Karpas-422 (cell line): Measurements from ENCODE around the gene SPACA5. TPM values are rescaled to one million over a fixed set of nuclear protein-coding genes. Genes with fewer than 3 reads are reported as not detected.
"Not testable (repeated sequence)": the region's sequence is repeated elsewhere in the genome, so short reads cannot be mapped to it uniquely, and the experiment has no call there.

Experiments used
- DNase-seq: peaks from one replicate; pipeline ENCODE4 v3.0.0-alpha.2; 2015
- H2AFZ ChIP-seq: fragments of 200-600 bp; sonication (generic); 2 replicates; pipeline ENCODE4 v1.6.1; 2014; ENCODE audit warnings: antibody characterized with exemption, low read length, mixed read lengths
- H3K27ac ChIP-seq: fragments of 200-600 bp; sonication (generic); 2 replicates; pipeline ENCODE4 v1.5.1; 2014; ENCODE audit warnings: mild to moderate bottlenecking, low read length, moderate library complexity
- H3K27me3 ChIP-seq: fragments of 200-600 bp; sonication (generic); 2 replicates; pipeline ENCODE4 v1.6.1; 2014; ENCODE audit warnings: low read length, mixed read lengths
- H3K36me3 ChIP-seq: fragments of 200-600 bp; sonication (generic); 2 replicates; pipeline ENCODE4 v1.6.1; 2014; ENCODE audit warnings: low read length, mixed read lengths; ENCODE audit not compliant: insufficient read depth
- H3K4me1 ChIP-seq: fragments of 200-600 bp; sonication (generic); 2 replicates; pipeline ENCODE4 v1.6.1; 2014; ENCODE audit warnings: mild to moderate bottlenecking, low read length, mixed read lengths
- H3K4me2 ChIP-seq: fragments of 200-600 bp; sonication (generic); 2 replicates; pipeline ENCODE4 v1.6.1; 2014; ENCODE audit warnings: low read length, low read depth, mild to moderate bottlenecking; ENCODE audit not compliant: poor library complexity, severe bottlenecking
- H3K4me3 ChIP-seq: fragments of 200-600 bp; sonication (generic); 2 replicates; pipeline ENCODE4 v1.5.1; 2014; ENCODE audit warnings: mild to moderate bottlenecking, antibody characterized with exemption, low read length, mixed read lengths
- H3K79me2 ChIP-seq: fragments of 200-600 bp; sonication (generic); 2 replicates; pipeline ENCODE4 v1.6.1; 2014; ENCODE audit warnings: mild to moderate bottlenecking, low read length, mixed read lengths
- H3K9ac ChIP-seq: fragments of 200-600 bp; sonication (generic); 2 replicates; pipeline ENCODE4 v1.6.0; 2014; ENCODE audit warnings: low read length
- H3K9me2 ChIP-seq: fragments of 200-600 bp; sonication (generic), shearing (Covaris generic); replicated peaks from 2 replicates; pipeline ENCODE4 v1.6.0; 2014; ENCODE audit warnings: mild to moderate bottlenecking, low read length, moderate library complexity; ENCODE audit not compliant: insufficient read depth
- H3K9me3 ChIP-seq: fragments of 300-700, 200-600 bp; sonication (generic); 2 replicates; pipeline ENCODE4 v1.6.1; 2014; ENCODE audit warnings: low read length, mixed read lengths
- H4K20me1 ChIP-seq: fragments of 200-600 bp; sonication (generic); 2 replicates; pipeline ENCODE4 v1.6.1; 2014; ENCODE audit warnings: mild to moderate bottlenecking, antibody characterized with exemption, low read length, low read depth; ENCODE audit not compliant: insufficient read depth
- total RNA-seq: library from RNA; depleted of rRNA; stranded (reverse); fragments of >200 nt; shearing (Covaris generic); gene quantifications from 2 replicates; pipeline ENCODE4 v1.2.3, GENCODE V29; 2014; ENCODE audit warnings: low replicate concordance

Gene SPACA5
- total RNA-seq, 1 experiment from 2014 or later: not detected

DNA sequence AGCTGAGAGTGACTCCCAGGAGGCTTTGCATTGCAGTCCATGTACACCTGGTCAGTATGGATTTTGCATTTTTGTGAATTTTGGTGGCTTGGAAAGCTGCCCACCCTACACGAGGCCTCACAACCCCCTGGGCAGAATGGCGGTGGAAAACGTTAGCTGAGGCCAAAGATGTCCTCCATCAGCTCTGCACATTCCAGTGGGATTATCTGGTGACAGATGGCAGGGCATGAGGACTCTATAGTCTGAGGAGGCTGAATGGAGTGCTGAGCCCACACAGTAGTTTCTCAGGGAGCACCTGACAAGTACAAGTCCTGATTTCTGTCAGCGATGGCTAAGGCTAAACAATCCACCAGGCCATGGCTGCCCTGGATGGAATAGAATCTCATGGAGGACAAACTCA is 20.8 kb downstream of the SPACA5 start:
- not testable (repeated sequence) for H4K20me1 ChIP-seq, H3K9me3 ChIP-seq, H3K27ac ChIP-seq, H2AFZ ChIP-seq, H3K79me2 ChIP-seq, DNase-seq, H3K9ac ChIP-seq, H3K4me2 ChIP-seq, H3K4me1 ChIP-seq, H3K4me3 ChIP-seq, H3K9me2 ChIP-seq, H3K36me3 ChIP-seq, H3K27me3 ChIP-seq

GRCh38 chrX:48028091-48028490 is 21.3 kb downstream of the SPACA5 start:
- DNase-seq: no peak
- H3K9ac ChIP-seq: no peak overlapping the region
- no peaks in the 10 kb centered on the region for H3K9me3 ChIP-seq
- no peak overlapping the region for H2AFZ ChIP-seq
- no peak overlapping the region for H3K4me2 ChIP-seq
- H3K9me2 ChIP-seq: no peaks in the 10 kb centered on the region
- peaks cover 2% of the 10 kb centered on the region; the same call in 1 of the 2 replicates for H3K4me1 ChIP-seq
- H3K27ac ChIP-seq: no peak overlapping the region
- no peaks in the 10 kb centered on the region for H3K79me2 ChIP-seq
- no peaks in the 10 kb centered on the region; the same call in 1 of the 2 replicates for H4K20me1 ChIP-seq
- H3K36me3 ChIP-seq: no peaks in the 10 kb centered on the region
- H3K4me3 ChIP-seq: no peak overlapping the region
- no peaks in the 10 kb centered on the region for H3K27me3 ChIP-seq

DNA sequence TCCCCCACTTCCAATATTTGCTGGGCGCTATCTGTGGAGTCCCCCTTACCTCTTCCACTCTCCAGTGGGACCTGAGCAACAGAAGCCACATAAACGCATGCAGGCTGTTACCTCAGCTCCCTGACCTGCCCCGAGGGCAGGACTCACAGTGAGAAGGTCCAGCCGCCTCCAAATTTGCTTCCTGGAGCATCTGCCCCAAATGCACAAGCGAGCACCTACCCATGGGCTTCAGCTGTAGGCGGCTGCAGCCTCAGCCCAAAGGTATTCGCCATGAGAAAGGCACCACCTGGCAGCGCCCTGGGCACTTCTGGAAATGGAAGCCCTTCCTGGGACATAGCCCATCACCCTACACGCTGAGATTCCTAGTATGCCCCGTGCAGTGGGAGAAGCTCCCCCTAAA is 23.4 kb downstream of the SPACA5 start:
- no peaks in the 10 kb centered on the region; the same call in 1 of the 2 replicates for H4K20me1 ChIP-seq
- no peaks in the 10 kb centered on the region for H3K79me2 ChIP-seq
- H3K27me3 ChIP-seq: no peaks in the 10 kb centered on the region
- no peaks in the 10 kb centered on the region for H3K9me2 ChIP-seq
- no peaks in the 10 kb centered on the region for H3K36me3 ChIP-seq
- no peak overlapping the region for H3K4me3 ChIP-seq
- peaks cover 2% of the 10 kb centered on the region; the same call in 1 of the 2 replicates for H3K4me1 ChIP-seq
- H3K9ac ChIP-seq: no peak overlapping the region
- no peak overlapping the region for H3K27ac ChIP-seq
- no peak overlapping the region for H3K4me2 ChIP-seq
- no peaks in the 10 kb centered on the region for H3K9me3 ChIP-seq
- no peak for DNase-seq
- H2AFZ ChIP-seq: no peak overlapping the region

DNA sequence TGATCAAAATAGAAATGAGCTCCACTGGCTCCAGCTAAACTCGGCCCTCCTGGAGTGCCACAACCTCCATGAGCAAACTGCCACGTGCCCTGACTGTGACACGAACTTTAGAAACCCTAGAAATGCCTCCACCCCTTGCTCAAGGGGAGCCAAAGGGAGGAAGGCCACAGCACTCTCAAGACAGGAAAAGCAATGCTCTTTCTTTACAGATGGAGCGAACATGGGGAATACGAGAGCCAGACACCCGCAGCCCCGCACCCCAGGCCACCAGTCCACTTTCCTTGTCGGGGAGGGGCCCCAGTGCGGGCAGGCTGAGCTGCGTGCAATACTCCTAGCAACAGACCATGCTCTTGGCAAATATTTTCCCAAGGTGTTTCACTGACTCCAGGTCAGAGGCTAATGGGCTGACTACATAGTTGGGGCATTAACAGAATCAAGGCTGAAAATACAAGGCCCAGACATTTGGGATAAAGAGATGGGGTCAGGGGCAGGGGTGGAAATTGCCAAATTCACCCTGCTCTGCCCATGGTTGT is 23.9 kb downstream of the SPACA5 start:
- not testable (repeated sequence) for H3K9ac ChIP-seq, H3K27ac ChIP-seq, H3K36me3 ChIP-seq, H3K9me2 ChIP-seq, DNase-seq, H4K20me1 ChIP-seq, H3K4me2 ChIP-seq, H3K4me3 ChIP-seq, H3K9me3 ChIP-seq, H3K27me3 ChIP-seq, H2AFZ ChIP-seq, H3K4me1 ChIP-seq, H3K79me2 ChIP-seq

DNA sequence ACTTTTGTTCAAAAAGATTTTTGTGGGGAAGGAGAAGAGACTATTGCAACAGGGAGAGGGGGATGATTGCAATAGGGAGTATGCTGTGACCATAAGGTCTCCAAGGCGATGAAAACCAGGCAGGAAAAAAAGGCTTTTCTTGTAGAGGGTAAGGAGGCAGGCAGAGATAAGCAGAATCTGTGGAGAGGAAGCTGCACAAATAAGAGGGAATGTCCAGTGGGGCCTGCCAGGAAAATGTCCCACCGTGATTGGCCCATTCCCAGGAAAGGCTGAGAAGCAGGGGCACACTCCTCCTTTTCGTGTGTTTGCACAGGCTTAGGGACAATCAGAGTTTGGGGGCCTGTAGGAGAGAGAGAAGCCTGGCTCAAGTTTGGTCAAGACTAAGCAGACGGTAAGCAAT is 29.1 kb downstream of the SPACA5 start:
- Histone ChIP-seq H3K4me1 (no peaks in the 10 kb centered on the region), H3K9me3 (no peaks in the 10 kb centered on the region), H3K9ac (no peak overlapping the region), H4K20me1 (no peaks in the 10 kb centered on the region), H3K9me2 (no peaks in the 10 kb centered on the region), H2AFZ (no peak overlapping the region), H3K27me3 (no peaks in the 10 kb centered on the region), H3K4me3 (no peak overlapping the region), H3K27ac (no peak overlapping the region), H3K4me2 (no peak overlapping the region), H3K36me3 (no peaks in the 10 kb centered on the region), H3K79me2 (no peaks in the 10 kb centered on the region)
- DNase-seq: no peak

- no peak for DNase-seq
- Histone ChIP-seq H3K4me3 (no peak overlapping the region), H3K36me3 (no peaks in the 10 kb centered on the region), H3K9me2 (no peaks in the 10 kb centered on the region), H3K27me3 (no peaks in the 10 kb centered on the region), H3K27ac (no peak overlapping the region), H3K79me2 (no peaks in the 10 kb centered on the region), H3K9me3 (no peaks in the 10 kb centered on the region), H4K20me1 (no peaks in the 10 kb centered on the region), H3K9ac (no peak overlapping the region), H3K4me2 (no peak overlapping the region), H2AFZ (no peak overlapping the region), H3K4me1 (no peaks in the 10 kb centered on the region)
Observed at GRCh38 chrX:48043056-48043455, 36.3 kb downstream of the SPACA5 start.

DNA sequence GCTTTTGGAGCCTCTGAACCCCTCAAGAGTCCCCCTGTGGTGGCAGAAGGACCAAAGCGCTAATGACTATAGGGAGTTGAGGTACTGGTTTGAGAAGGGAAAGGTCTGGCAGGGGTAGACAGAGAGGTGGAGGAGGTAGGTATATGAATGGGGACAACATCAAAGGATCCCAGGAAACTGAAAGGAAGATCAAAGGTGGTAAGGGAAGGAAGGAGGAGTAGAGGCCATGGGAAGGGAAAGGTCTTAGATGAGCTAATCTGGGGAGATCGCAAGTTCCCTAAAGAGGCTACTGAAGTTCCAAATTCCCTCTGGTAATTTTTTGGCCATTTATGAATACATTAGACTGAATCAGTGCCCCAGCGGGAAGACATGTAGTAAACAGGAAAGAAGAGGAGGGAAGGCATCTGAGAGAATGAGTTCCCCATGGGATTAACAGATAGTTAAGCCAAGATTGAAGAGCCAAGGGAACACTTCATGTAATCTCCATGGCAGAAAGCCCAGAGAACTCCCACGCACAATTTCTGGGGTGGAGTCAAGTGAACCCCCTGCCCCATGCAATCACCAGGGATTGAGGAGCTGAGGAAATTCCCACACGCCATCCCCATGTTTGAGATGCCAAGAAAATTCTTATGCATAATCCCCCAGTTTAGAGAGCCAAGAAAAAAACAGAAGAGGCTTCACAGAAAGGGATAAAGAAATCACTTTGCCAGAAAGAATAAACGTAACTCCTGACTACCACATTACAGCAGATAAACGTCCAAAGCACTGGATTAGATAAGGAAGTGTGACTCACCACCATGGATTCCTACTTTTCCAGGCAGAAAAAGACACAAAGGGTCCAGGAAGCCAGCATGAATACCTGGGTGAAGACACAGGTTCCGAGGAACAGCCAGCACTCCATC is 38.9 kb downstream of the SPACA5 start:
- Histone ChIP-seq H3K36me3 (no peaks in the 10 kb centered on the region), H3K27me3 (no peaks in the 10 kb centered on the region), H3K4me1 (no peaks in the 10 kb centered on the region), H3K9ac (no peak overlapping the region), H3K79me2 (no peaks in the 10 kb centered on the region), H3K9me2 (no peaks in the 10 kb centered on the region), H3K4me2 (no peak overlapping the region), H3K27ac (no peak overlapping the region), H3K9me3 (no peaks in the 10 kb centered on the region), H2AFZ (no peak overlapping the region), H3K4me3 (no peak overlapping the region), H4K20me1 (no peaks in the 10 kb centered on the region)
- DNase-seq: no peak

DNA sequence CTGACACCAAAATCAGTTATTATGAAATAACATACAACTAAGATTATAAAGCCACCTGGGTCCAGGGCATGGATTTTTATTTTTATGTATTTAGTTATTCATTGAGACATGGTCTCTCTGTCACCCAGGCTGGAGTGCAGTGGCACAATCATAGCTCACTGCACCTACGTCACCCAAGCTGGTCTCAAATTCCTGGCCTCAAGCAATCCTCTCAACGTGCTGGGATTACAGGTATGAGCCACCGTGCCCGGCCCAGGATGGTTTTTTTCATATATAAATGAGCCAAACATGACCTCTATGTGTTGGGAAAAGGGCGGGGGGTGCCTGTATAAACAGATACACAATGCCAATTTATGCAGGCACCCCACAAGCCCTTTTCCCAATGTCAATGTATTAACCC is 40.1 kb downstream of the SPACA5 start:
- H3K9me2 ChIP-seq: no peaks in the 10 kb centered on the region
- no peaks in the 10 kb centered on the region for H4K20me1 ChIP-seq
- DNase-seq: no peak
- no peak overlapping the region for H3K27ac ChIP-seq
- H3K4me3 ChIP-seq: no peak overlapping the region
- H3K79me2 ChIP-seq: no peaks in the 10 kb centered on the region
- no peak overlapping the region for H3K4me2 ChIP-seq
- H3K9me3 ChIP-seq: no peaks in the 10 kb centered on the region
- H3K27me3 ChIP-seq: no peaks in the 10 kb centered on the region
- H3K4me1 ChIP-seq: no peaks in the 10 kb centered on the region
- no peaks in the 10 kb centered on the region for H3K36me3 ChIP-seq
- no peak overlapping the region for H3K9ac ChIP-seq
- no peak overlapping the region for H2AFZ ChIP-seq
